Measurements from ENCODE around the gene AFF3.

DNA sequence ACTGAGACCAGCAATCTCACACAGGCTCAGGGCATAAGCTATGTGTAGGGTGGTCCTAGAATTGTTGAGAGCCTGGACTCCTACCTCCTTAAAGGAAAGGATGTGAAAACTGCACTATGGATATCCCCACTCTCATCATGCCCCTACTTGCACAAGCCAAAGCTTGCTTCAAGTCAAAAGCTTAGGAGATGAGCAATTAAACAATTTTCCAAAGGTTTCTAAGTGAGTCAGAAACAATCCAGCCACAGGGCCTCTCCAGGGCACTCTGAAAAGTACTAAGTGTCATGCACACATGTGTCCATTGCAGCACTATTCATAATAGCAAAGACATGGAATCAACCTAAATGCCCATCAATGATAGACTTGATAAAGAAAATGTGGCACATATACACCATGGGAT lies 215.4 kb downstream of the AFF3 start:
- no peak for TF ChIP-seq ZNF384 (IDR thresholded peaks at IDR 0.05)
- TF ChIP-seq SP1 (IDR thresholded peaks at IDR 0.05): no peak
- TF ChIP-seq ELF4 (IDR thresholded peaks at IDR 0.05): no peak
- TF ChIP-seq SUZ12 (IDR thresholded peaks at IDR 0.05): no peak
- TF ChIP-seq, protein P1, sequence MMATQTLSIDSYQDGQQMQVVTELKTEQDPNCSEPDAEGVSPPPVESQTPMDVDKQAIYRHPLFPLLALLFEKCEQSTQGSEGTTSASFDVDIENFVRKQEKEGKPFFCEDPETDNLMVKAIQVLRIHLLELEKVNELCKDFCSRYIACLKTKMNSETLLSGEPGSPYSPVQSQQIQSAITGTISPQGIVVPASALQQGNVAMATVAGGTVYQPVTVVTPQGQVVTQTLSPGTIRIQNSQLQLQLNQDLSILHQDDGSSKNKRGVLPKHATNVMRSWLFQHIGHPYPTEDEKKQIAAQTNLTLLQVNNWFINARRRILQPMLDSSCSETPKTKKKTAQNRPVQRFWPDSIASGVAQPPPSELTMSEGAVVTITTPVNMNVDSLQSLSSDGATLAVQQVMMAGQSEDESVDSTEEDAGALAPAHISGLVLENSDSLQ (IDR thresholded peaks at IDR 0.05): no peak
- no peak for TF ChIP-seq FOXK2 (IDR thresholded peaks at IDR 0.05)
- no peak for TF ChIP-seq BHLHE40 (IDR thresholded peaks at IDR 0.05; ENCODE audit: borderline replicate concordance)
- no peak for TF ChIP-seq ARNT (IDR thresholded peaks at IDR 0.05)
- no peak for TF ChIP-seq HDGF (IDR thresholded peaks at IDR 0.05; ENCODE audit: borderline replicate concordance)

Data from HEK293T (cell line).